ENCODE data around the gene ZFHX2. TPM values are rescaled to one million over a fixed set of nuclear protein-coding genes. Genes with fewer than 3 reads are reported as not detected.
A peak's percentile ranks its signal among the peaks of the same experiment; 100 is the strongest.

ZFHX2 gene
- total RNA-seq, 1 donor: under 0.01 TPM

DNA sequence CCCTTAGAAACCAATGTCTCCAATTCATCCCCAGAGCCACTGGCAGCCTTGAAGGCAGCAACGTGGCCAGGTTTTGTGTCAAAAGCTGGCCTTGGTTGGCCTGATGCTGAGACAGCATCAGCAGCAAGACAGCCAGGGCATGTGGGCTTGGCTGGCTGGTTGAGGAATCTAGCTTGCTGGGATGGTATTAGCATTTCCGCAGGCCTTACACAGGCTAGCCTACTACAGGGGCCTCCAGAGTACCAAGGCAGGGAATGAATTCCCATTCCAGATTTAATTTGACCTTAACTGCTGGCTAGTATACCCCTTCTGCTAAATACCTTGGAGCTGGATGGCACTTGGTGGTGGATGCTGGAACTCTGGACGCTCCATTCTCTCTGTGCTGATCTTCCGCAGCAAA is 66.2 kb downstream of the ZFHX2 start:
- DNase-seq (ENCODE audit: low read depth): no peak
- TF ChIP-seq, protein P1, sequence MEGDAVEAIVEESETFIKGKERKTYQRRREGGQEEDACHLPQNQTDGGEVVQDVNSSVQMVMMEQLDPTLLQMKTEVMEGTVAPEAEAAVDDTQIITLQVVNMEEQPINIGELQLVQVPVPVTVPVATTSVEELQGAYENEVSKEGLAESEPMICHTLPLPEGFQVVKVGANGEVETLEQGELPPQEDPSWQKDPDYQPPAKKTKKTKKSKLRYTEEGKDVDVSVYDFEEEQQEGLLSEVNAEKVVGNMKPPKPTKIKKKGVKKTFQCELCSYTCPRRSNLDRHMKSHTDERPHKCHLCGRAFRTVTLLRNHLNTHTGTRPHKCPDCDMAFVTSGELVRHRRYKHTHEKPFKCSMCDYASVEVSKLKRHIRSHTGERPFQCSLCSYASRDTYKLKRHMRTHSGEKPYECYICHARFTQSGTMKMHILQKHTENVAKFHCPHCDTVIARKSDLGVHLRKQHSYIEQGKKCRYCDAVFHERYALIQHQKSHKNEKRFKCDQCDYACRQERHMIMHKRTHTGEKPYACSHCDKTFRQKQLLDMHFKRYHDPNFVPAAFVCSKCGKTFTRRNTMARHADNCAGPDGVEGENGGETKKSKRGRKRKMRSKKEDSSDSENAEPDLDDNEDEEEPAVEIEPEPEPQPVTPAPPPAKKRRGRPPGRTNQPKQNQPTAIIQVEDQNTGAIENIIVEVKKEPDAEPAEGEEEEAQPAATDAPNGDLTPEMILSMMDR (IDR thresholded peaks at IDR 0.05; ENCODE audit: insufficient read depth, low read depth, low read length): no peak

DNA sequence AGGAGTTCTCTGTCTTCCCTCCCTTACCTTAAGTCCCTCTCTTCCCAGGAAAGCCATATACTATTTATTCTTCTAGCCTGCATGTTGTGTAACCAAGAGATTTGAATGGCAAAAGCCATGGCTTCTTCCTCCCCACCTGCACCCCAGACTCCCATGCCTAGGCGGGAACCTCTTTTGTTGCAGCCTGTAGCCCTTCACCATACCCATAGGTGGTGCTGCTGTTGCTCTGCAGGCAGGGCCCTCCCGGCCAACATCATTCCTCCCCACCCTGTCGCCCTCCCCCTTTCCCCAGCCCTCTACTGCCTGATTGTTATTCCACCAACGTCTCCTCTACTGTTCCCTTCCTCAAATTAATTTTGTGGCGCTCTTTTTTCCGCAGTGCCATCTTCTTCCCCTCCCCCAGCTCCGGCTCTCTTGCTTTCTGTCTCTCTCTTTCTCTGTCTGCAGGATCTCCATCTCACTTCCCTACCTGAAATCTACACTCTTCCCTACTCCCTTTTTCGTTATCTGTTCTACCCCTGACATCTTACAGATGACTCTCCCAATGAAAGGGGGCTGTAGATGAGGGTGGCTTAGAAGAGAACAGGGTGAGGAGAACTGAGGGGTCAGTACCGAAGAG is 68.2 kb downstream of the ZFHX2 start:
- TF ChIP-seq, protein P1 (IDR thresholded peaks at IDR 0.05; ENCODE audit: insufficient read depth, low read depth, low read length): peak; percentile 47
- DNase-seq (ENCODE audit: low read depth): no peak
- H3K4me3 ChIP-seq (ENCODE audit: low read depth, low read length): no peak overlapping the region

More for the DNA sequence above, 66.2 kb downstream of the ZFHX2 start:
- no peak overlapping the region for H3K4me3 ChIP-seq (ENCODE audit: low read depth, low read length)

DNA sequence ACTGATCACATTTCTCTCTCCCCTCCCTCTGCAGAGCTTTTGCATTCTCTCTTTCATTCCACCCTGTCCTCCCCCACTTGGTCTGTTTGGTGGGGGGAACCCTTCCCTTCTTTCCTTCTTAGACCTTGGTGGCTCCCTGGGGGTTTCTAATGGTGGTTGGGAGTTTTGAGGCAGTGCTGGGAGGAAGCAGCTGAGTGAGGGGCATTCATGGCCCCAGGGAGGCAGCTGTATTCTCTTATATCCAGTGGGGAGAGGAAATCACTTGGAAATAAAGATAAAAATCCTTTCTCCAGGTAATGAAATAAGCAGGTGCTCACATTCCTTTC is 68.8 kb downstream of the ZFHX2 start:
- DNase-seq (ENCODE audit: low read depth): no peak

DNA sequence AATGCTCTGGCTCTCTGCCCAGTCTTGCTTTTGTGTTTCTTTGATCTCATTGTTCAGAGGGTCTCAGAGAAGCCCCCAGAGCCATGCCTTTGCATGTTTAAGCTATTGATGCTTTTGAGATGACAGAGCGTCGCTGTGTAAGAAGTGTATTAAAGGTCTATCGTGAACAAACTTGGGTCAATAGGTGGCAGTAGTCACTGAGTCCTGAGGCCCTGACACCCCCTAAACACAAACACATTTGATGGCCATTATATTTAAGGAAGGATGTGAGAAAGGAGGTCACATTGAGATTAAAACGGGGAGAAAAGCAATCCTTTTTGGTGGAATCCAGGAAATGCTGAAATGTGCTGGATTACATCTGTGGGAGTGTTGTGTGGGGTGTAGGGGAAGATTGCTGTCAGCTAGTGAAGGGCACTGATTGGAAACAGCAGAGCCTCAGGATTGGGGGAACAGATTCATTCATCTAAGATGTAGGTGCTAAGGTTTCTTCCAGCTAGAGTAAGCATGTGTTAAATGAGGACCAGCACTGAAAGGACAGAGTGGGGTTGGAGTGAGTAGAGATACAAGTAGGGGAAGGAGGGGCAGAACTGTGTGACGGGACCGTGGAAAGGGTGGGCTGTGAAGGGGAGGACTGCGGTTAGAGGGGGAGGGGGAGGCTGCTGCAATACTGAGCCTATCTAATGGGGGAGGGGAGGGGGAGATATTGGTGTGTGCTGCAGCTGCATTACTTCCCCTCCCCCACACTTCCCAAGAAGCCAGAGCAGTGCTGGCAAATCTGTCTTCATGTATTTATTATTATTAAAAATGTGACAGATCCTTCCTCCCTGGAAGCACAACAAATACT is 69.4 kb downstream of the ZFHX2 start:
- DNase-seq (ENCODE audit: low read depth): no peak
- TF ChIP-seq, protein P1 (IDR thresholded peaks at IDR 0.05; ENCODE audit: insufficient read depth, low read depth, low read length): peak; percentile 1
- H3K4me3 ChIP-seq (ENCODE audit: low read depth, low read length): no peak overlapping the region

More for the DNA sequence above, 68.8 kb downstream of the ZFHX2 start:
- H3K4me3 ChIP-seq (ENCODE audit: low read depth, low read length): no peak overlapping the region
- TF ChIP-seq, protein P1 (IDR thresholded peaks at IDR 0.05; ENCODE audit: insufficient read depth, low read depth, low read length): no peak

DNA sequence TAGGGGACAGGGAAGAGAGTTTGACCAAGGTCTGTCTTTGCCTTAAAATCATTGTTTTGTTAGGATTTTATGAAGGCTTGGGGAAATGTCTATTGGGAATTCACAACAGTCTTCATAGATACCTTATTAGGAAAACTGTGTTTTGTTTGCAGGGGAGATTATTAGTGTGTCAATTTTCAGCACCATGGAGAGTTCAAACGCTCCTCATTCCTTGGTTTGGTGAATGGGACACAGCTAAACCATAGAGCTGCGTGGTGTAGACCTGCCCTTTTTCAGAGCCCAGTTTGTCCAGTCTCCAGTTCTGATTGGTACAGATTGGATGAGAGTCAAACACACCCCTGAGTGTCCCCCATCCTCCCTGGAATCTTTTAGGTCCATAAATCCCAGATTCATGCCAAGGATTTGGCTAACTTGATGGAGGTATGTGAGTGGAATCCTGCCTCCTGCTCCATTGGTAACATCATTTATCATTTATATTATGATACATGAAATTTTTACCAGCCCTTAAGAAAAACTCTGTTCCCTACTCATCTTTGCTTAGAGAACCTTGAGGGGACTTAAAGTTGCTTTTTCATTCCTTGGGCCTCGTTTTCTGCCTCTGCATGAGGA is 70.1 kb downstream of the ZFHX2 start:
- TF ChIP-seq, protein P1 (IDR thresholded peaks at IDR 0.05; ENCODE audit: insufficient read depth, low read depth, low read length): no peak
- peak; percentile 25 for DNase-seq (ENCODE audit: low read depth)
- H3K4me3 ChIP-seq (ENCODE audit: low read depth, low read length): no peak overlapping the region

DNA sequence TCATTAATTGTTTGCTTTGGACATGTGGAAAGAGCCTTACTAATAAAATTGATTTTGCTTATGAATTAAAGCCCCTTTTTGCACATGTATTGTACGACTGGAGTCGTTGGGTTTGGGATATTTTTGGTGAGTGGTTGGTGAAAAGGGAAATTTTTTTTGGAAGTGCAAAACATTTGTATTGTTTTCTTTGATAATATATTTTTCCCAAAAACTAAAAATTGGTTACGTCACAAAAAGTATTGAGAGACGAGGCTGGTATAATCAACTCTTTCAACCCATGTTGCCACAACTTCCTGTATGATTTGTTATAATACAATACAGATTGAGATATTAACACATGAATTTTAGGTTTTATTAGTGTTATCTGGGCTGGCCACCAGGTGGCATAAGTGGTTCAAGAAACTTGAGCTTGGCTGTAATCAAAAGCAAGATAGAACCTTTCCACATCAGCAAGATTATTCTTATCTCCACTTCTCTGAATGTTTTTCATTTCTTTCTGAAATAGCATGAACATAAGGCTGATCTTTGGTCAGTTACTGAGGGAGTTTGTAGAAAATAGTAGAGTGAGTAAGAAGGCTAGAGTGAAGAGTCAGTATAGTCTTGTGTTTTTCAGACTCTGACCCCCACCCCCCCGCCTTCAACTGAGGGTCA is 73.3 kb downstream of the ZFHX2 start:
- TF ChIP-seq, protein P1 (IDR thresholded peaks at IDR 0.05; ENCODE audit: insufficient read depth, low read depth, low read length): peak; percentile 66
- H3K4me3 ChIP-seq (ENCODE audit: low read depth, low read length): no peak overlapping the region
- DNase-seq (ENCODE audit: low read depth): peak; percentile 74

Data from fibroblast of villous mesenchyme (primary cell).